ENCODE results near the gene LACTBL1.

The LACTBL1 gene

DNA sequence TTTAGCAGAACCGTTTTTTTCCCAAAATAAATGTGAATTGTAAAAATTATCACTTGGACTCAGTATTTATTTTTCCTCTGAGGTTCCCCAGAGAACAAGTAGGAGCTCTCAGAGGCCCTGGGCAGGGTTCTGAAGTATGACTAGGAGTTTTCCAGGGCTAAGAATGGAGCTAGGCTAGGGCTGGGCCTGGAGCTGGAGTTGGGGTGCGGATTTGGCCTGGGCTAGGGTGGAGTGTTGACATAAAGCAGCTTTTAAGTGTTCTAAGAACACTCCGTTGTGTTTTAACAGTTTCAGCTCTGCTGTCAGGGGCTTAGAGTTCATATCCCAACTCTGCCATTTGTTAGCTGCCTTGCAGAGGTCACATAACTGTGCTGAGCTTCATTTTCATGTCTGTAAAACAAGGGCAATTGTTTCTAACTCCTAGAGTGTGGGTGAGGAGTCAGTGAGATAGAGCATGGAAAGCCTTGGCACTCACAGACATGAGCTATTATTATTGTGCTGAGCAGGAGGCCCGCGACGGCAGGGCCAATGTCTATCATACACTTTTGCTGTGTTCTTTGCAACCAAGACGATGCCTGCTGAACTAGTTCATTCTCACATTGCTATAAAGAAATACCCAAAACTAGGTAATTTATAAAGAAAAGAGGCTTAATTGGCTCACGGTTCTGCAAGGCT, 51.1 kb downstream of the LACTBL1 start:
- no peaks in the 10 kb centered on the region for H4K20me1 ChIP-seq (ENCODE audit: low read depth, low read length)
- TF ChIP-seq EZH2phosphoT487 (conservative IDR thresholded peaks at IDR 0.05; ENCODE audit: low read length) = no peak
- no peak for TF ChIP-seq CTCF (IDR thresholded peaks at IDR 0.05; ENCODE audit: insufficient read depth, low read length, poor library complexity, severe bottlenecking)
- H3K4me3 ChIP-seq (ENCODE audit: insufficient read depth, low read length, poor library complexity, severe bottlenecking) = no peak overlapping the region
- H3K9me2 ChIP-seq (replicated peaks; ENCODE audit: insufficient read depth, low read length) = no peaks in the 10 kb centered on the region
- H2AFZ ChIP-seq (ENCODE audit: low read depth, low read length, severe bottlenecking) = no peak overlapping the region
- H3K9me3 ChIP-seq (ENCODE audit: insufficient read depth, low read length) = no peaks in the 10 kb centered on the region
- H3F3A ChIP-seq (ENCODE audit: insufficient read depth) = no peaks in the 10 kb centered on the region
- no peaks in the 10 kb centered on the region for H3K27me3 ChIP-seq (ENCODE audit: low read length)
- H3K9ac ChIP-seq (ENCODE audit: low read length) = no peak overlapping the region
- H3K79me2 ChIP-seq (ENCODE audit: insufficient read depth, low read length) = no peaks in the 10 kb centered on the region
- H3K36me3 ChIP-seq (ENCODE audit: low read length) = no peaks in the 10 kb centered on the region
- H3K4me2 ChIP-seq (ENCODE audit: low read depth, low read length, poor library complexity, severe bottlenecking) = no peak overlapping the region
- no peak overlapping the region for H3K27ac ChIP-seq (ENCODE audit: low read depth, low read length)

- Histone ChIP-seq H2AFZ (ENCODE audit: low read depth, low read length, severe bottlenecking) (no peak overlapping the region), H3K27ac (ENCODE audit: low read depth, low read length) (no peak overlapping the region)
- TF ChIP-seq EZH2phosphoT487 (conservative IDR thresholded peaks at IDR 0.05; ENCODE audit: low read length) (no peak), CTCF (IDR thresholded peaks at IDR 0.05; ENCODE audit: insufficient read depth, low read length, poor library complexity, severe bottlenecking) (no peak)
Observed at GRCh38 chr1:22920734-22921451, 51.8 kb downstream of the LACTBL1 start.

DNA sequence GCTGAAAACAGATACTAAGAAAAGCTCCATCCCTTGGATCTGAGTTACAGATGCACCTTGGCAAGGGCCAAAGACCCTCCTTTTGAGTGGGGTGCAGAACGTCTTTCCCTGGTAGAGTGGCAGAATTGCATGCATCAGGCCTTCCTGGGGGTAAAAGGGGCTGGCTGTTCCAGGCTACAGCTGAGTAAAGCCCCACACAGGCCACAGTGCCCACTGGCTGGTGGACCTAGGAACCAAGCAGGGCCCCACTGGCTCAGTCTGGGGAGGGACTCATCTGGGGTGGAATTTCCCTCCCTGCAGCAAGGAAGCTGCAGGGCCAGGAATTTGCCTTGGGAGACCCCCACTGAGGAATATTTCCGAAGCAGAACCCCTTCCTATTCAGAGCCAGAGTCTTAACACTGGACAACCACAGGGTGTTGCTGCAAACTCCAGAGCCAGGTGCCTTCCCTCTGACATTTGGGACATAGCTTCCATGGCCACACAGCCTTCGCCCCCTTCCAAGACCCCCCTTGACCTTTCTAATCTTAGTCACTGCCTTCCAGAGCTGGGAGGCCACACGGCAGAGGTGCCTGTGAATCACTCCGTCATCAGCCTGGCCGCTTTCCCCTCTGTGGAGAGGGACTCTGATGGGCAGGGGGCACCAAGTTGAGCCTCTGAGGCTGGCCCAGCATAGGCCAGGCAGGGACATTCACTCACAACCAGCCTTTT, 52.5 kb downstream of the LACTBL1 start:
- Histone ChIP-seq H3K79me2 (ENCODE audit: insufficient read depth, low read length) (no peaks in the 10 kb centered on the region), H3K4me3 (ENCODE audit: insufficient read depth, low read length, poor library complexity, severe bottlenecking) (no peak overlapping the region), H3K9ac (ENCODE audit: low read length) (no peak overlapping the region), H3K9me2 (replicated peaks; ENCODE audit: insufficient read depth, low read length) (no peaks in the 10 kb centered on the region), H4K20me1 (ENCODE audit: low read depth, low read length) (no peaks in the 10 kb centered on the region), H3K9me3 (ENCODE audit: insufficient read depth, low read length) (no peaks in the 10 kb centered on the region), H3K36me3 (ENCODE audit: low read length) (no peaks in the 10 kb centered on the region), H3F3A (ENCODE audit: insufficient read depth) (no peaks in the 10 kb centered on the region), H3K27me3 (ENCODE audit: low read length) (no peaks in the 10 kb centered on the region), H3K4me2 (ENCODE audit: low read depth, low read length, poor library complexity, severe bottlenecking) (no peak overlapping the region), H2AFZ (ENCODE audit: low read depth, low read length, severe bottlenecking) (no peak overlapping the region), H3K27ac (ENCODE audit: low read depth, low read length) (no peak overlapping the region)
- TF ChIP-seq EZH2phosphoT487 (conservative IDR thresholded peaks at IDR 0.05; ENCODE audit: low read length) (no peak), CTCF (IDR thresholded peaks at IDR 0.05; ENCODE audit: insufficient read depth, low read length, poor library complexity, severe bottlenecking) (no peak)

More at GRCh38 chr1:22920734-22921451, 51.8 kb downstream of the LACTBL1 start:
- Histone ChIP-seq H3K9me2 (replicated peaks; ENCODE audit: insufficient read depth, low read length) (no peaks in the 10 kb centered on the region), H3F3A (ENCODE audit: insufficient read depth) (no peaks in the 10 kb centered on the region), H3K9me3 (ENCODE audit: insufficient read depth, low read length) (no peaks in the 10 kb centered on the region), H3K9ac (ENCODE audit: low read length) (no peak overlapping the region), H3K27me3 (ENCODE audit: low read length) (no peaks in the 10 kb centered on the region), H3K4me2 (ENCODE audit: low read depth, low read length, poor library complexity, severe bottlenecking) (no peak overlapping the region), H3K79me2 (ENCODE audit: insufficient read depth, low read length) (no peaks in the 10 kb centered on the region), H4K20me1 (ENCODE audit: low read depth, low read length) (no peaks in the 10 kb centered on the region), H3K4me3 (ENCODE audit: insufficient read depth, low read length, poor library complexity, severe bottlenecking) (no peak overlapping the region), H3K36me3 (ENCODE audit: low read length) (no peaks in the 10 kb centered on the region)

Data from SU-DHL-6 (cell line).